ENCODE results near the gene PDLIM5.

PDLIM5 gene

DNA sequence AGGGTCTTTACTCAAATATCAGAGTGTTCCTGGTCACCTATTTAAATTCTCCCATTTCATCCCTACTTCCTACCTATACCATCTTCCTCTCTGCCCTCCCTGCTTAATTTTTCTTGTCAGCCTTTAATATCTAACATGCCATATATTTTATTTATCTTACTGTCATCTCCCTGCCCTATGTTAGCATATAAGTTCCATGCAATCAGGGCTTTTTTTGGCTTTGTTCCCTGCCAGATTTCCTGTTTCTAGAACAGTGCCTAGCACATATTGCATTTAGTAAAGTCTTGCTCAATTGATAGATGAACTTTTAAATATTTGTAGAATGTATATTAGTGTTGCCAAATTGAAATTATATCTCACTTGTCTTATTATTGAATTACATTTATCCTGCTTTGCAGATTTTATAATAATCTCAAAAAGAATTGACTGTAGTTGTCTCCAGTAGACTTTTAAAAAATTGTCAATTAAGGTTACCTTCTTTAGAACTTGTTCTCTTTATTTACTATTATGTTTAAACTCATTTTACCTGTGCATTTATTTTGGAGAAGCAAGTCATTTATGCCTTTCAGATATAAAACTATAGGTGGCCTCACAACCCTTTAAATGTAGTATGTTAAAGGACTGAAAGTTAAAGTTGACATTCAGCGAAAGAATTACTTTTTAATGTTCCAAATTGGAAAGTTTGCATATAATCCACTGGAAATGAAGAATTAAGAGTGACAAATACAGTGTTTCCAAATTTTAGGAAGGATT is 197.8 kb downstream of the PDLIM5 start:
- TF ChIP-seq, protein P1, sequence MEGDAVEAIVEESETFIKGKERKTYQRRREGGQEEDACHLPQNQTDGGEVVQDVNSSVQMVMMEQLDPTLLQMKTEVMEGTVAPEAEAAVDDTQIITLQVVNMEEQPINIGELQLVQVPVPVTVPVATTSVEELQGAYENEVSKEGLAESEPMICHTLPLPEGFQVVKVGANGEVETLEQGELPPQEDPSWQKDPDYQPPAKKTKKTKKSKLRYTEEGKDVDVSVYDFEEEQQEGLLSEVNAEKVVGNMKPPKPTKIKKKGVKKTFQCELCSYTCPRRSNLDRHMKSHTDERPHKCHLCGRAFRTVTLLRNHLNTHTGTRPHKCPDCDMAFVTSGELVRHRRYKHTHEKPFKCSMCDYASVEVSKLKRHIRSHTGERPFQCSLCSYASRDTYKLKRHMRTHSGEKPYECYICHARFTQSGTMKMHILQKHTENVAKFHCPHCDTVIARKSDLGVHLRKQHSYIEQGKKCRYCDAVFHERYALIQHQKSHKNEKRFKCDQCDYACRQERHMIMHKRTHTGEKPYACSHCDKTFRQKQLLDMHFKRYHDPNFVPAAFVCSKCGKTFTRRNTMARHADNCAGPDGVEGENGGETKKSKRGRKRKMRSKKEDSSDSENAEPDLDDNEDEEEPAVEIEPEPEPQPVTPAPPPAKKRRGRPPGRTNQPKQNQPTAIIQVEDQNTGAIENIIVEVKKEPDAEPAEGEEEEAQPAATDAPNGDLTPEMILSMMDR (IDR thresholded peaks at IDR 0.05; ENCODE audit: insufficient read depth, low read depth, low read length, missing control alignments) = no peak
- no peak overlapping the region for H3K4me3 ChIP-seq (ENCODE audit: low read depth, low read length)
- DNase-seq (ENCODE audit: low read depth) = no peak

- no peak for DNase-seq (ENCODE audit: low read depth)
- no peak overlapping the region for H3K4me3 ChIP-seq (ENCODE audit: low read depth, low read length)
- TF ChIP-seq, protein P1 (IDR thresholded peaks at IDR 0.05; ENCODE audit: insufficient read depth, low read depth, low read length, missing control alignments) = no peak
Observed at GRCh38 chr4:94650134-94650495, 198.4 kb downstream of the PDLIM5 start.

DNA sequence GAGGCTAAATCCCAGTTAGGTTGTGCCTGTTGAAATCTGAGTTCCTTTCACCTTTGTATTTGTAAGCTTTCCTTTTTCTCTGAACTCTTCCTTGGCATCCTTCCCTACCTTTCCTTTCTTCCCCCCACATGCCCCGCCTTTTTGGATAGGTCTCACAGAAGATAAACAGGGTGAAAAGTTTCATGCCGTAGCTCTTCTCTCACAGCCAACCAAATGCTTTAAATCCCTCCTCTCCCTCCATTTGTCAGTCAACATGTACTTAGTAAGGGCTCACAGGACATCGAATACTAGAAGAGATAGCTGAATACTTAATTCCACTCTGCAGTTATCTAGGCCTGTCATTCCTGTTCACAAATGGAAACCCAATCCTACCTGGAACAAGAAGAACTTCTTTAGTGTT is 198.9 kb downstream of the PDLIM5 start:
- TF ChIP-seq, protein P1 (IDR thresholded peaks at IDR 0.05; ENCODE audit: insufficient read depth, low read depth, low read length, missing control alignments) = no peak
- H3K4me3 ChIP-seq (ENCODE audit: low read depth, low read length) = no peak overlapping the region
- no peak for DNase-seq (ENCODE audit: low read depth)

- no peak overlapping the region for H3K4me3 ChIP-seq (ENCODE audit: low read depth, low read length)
Observed at GRCh38 chr4:94653095-94653649, 201.4 kb downstream of the PDLIM5 start.

GRCh38 chr4:94653984-94654609 is 202.4 kb downstream of the PDLIM5 start:
- DNase-seq (ENCODE audit: low read depth) = no peak
- no peak overlapping the region for H3K4me3 ChIP-seq (ENCODE audit: low read depth, low read length)
- TF ChIP-seq, protein P1 (IDR thresholded peaks at IDR 0.05; ENCODE audit: insufficient read depth, low read depth, low read length, missing control alignments) = no peak

More at GRCh38 chr4:94653095-94653649, 201.4 kb downstream of the PDLIM5 start:
- DNase-seq (ENCODE audit: low read depth) = no peak
- TF ChIP-seq, protein P1 (IDR thresholded peaks at IDR 0.05; ENCODE audit: insufficient read depth, low read depth, low read length, missing control alignments) = no peak

- DNase-seq (ENCODE audit: low read depth) = no peak
- H3K4me3 ChIP-seq (ENCODE audit: low read depth, low read length) = no peak overlapping the region
- TF ChIP-seq, protein P1 (IDR thresholded peaks at IDR 0.05; ENCODE audit: insufficient read depth, low read depth, low read length, missing control alignments) = no peak
Observed at GRCh38 chr4:94654714-94655113, 203.0 kb downstream of the PDLIM5 start.
